Right lobe of liver (tissue), 6 donors: ENCODE results near the gene ATAD3C. TPM values are rescaled to one million over a fixed set of nuclear protein-coding genes. Genes with fewer than 3 reads are reported as not detected.

Experiments used
- ATAC-seq, 4 donors: fragments of 200-7000 bp; cut with Tn5 transposase; one replicate each; pipeline ENCODE4 v1.9.1; 2020; ENCODE audit warnings: mild to moderate bottlenecking in 4 of 4, moderate library complexity in 4 of 4
- DNase-seq, 3 donors: peaks; one replicate each; pipeline ENCODE4 v3.0.0-alpha.2; 2020
- H3K27ac ChIP-seq, 3 donors: fragments of 200-600 bp; one replicate each; pipeline ENCODE4 v1.8.0; 2022
- H3K27me3 ChIP-seq, 2 donors: fragments of 200-600 bp; one replicate each; pipeline ENCODE4 v1.8.0; 2022
- H3K36me3 ChIP-seq, 4 donors: fragments of 200-600 bp; sonication (generic) in 1 of 4; one replicate each; pipeline versions ENCODE4 v1.5.1 to v1.8.0; 2017 to 2022; ENCODE audit warnings: control low read depth in 1 of 4
- H3K4me1 ChIP-seq, 4 donors: fragments of 200-600 bp; sonication (generic) in 1 of 4; one replicate each; pipeline versions ENCODE4 v1.5.1 to v1.8.0; 2017 to 2022; ENCODE audit warnings: control low read depth in 1 of 4
- H3K4me3 ChIP-seq, 3 donors: fragments of 200-600 bp; one replicate each; pipeline ENCODE4 v1.8.0; 2022
- H3K9me3 ChIP-seq, 4 donors: fragments of 200-600 bp; sonication (generic) in 1 of 4; one replicate each; pipeline versions ENCODE4 v1.5.1 to v1.8.0; 2017 to 2022; ENCODE audit warnings: control low read depth in 1 of 4
- POLR2A ChIP-seq: fragments of 450-650 bp; IDR thresholded peaks from one replicate; pipeline ENCODE4 v1.6.1; 2017; ENCODE audit warnings: antibody characterized with exemption, mild to moderate bottlenecking
- WGBS: methylation state at CpG from one replicate; pipeline ENCODE4 v1.1.6; 2018; ENCODE audit warnings: low coverage, low lambda C conversion rate; ENCODE audit not compliant: insufficient coverage; ENCODE audit errors: missing lambda C conversion rate; 5-methylcytosine and 5-hydroxymethylcytosine counted together
- intact Hi-C, 2 donors: fragments of 100-400 bp; cut with DNase I; formaldehyde crosslinking; loops; one replicate each; pipeline versions ENCODE4 v1.11.2 to v1.14.1; 2022
- total RNA-seq, 6 experiments: library from RNA; depleted of rRNA in 2 of 6; stranded (reverse); fragments of >200 nt in 2 of 6; fragmentation: NEBNext Ultra II Directional in 3 of 6; extraction: Animal tissue kit (Norgen Biotek cat#: 25700) in 3 of 6; gene quantifications; one replicate each; pipeline versions ENCODE4 v1.1.0 to v1.2.4, GENCODE V29; 2016 to 2023
- TF ChIP-seq, protein P1 (sequence below), 4 donors: fragments of 200-600 bp in 3 of 4; fragments of 450-650 bp in 1 of 4; IDR thresholded peaks; one replicate each; pipeline versions ENCODE4 v1.5.1 to v1.8.0; 2016 to 2022; ENCODE audit warnings: antibody characterized with exemption in 4 of 4, mild to moderate bottlenecking in 2 of 4
- donor health status: DM: no; HTN: yes; CAD: no.
- donor health status: DM: no; HTN: no; CAD: no.
- donor health status: DM: no; HTN: no; CAD: no.
- donor health status: DM: no; HTN: yes; CAD: no.
- donor health status: DM: no; HTN: yes; CAD: no.

ATAD3C gene
- total RNA-seq, 6 experiments from 2014 or later = 0.74 to 3.1 (median 1.9) TPM

DNA sequence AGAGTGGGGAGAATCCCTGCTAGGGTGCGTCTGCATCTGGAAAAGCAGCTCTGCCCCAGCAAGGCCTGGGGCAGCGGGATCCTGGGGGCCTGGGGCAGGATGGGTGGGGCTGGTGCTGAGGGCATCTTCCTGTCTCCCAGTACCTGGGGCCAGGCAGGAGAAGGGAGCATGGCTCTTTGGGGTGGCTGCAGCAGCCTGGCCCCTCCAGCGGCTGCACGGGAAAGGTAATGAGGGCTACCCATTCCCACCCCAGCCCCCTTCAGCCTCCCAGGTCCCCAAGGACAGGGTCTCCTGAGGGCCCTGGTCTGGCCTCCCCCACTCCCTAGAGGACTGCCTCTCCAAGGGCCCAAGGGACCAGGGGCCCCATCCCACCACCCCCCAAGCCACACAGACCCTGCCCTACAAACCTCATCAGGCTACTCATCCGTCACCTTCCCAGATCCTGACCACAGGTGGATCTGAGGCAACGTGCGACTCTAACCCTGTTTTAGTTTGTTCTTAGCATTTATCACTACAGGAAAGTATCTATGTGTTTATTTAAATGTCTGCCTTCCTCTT, 27.5 kb upstream of the ATAD3C start:
- H3K9me3 ChIP-seq = no peaks in the 10 kb centered on the region
- no peak overlapping the region for H3K4me3 ChIP-seq
- 78% methylated on average over 3 of the region's 7 CpGs for WGBS
- no peak for TF ChIP-seq POLR2A
- TF ChIP-seq, protein P1, sequence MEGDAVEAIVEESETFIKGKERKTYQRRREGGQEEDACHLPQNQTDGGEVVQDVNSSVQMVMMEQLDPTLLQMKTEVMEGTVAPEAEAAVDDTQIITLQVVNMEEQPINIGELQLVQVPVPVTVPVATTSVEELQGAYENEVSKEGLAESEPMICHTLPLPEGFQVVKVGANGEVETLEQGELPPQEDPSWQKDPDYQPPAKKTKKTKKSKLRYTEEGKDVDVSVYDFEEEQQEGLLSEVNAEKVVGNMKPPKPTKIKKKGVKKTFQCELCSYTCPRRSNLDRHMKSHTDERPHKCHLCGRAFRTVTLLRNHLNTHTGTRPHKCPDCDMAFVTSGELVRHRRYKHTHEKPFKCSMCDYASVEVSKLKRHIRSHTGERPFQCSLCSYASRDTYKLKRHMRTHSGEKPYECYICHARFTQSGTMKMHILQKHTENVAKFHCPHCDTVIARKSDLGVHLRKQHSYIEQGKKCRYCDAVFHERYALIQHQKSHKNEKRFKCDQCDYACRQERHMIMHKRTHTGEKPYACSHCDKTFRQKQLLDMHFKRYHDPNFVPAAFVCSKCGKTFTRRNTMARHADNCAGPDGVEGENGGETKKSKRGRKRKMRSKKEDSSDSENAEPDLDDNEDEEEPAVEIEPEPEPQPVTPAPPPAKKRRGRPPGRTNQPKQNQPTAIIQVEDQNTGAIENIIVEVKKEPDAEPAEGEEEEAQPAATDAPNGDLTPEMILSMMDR (IDR thresholded peaks at IDR 0.05) = no peak
- intact Hi-C loops = no loop called here
- no peak overlapping the region for H3K27ac ChIP-seq
- ATAC-seq (no peak), DNase-seq (peak in 1 of 3 donors; percentile 32)
- no peaks in the 10 kb centered on the region for H3K36me3 ChIP-seq
- no peaks in the 10 kb centered on the region for H3K4me1 ChIP-seq
- H3K27me3 ChIP-seq = no peaks in the 10 kb centered on the region

DNA sequence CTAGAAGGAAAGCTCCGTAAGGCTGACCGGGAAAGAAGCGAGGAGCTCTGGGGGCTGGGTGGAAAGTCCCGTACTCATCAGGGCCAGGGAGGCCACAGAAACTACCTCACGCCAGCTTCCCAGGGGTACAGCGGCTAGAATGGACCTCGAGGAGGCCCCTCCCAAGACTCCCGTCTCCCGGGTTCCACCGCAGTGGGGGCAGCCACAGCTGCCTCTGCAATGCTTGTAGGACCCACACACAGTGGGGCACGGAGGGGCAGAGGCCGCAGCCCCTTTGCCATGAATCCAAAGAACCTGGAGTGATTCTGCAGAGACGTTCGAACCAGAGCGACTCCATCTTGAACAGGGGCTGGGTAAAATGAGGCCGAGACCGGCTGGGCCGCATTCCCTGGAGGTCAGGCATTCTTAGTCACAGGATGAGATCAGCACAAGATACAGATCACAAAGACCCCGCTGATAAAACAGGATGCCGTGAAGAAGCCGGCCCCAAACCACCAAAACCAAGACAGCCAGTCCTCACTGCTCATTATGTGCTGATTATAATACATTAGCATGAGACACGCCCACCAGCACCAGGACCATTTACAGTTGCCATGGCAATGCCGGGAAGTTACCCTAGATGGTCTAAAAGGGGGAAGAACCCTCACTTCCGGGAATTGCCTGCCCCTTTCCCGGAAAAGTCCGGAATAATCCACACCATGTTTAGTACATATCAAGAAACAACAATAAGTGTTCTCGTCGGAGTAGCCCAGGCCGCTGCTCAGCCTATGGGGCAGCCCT, 26.8 kb upstream of the ATAD3C start:
- TF ChIP-seq, protein P1 (IDR thresholded peaks at IDR 0.05) = no peak
- TF ChIP-seq POLR2A = no peak
- DNase-seq (peak in 1 of 3 donors; percentile 40), ATAC-seq (no peak)
- Histone ChIP-seq H3K27ac (no peak overlapping the region), H3K9me3 (no peaks in the 10 kb centered on the region), H3K36me3 (no peaks in the 10 kb centered on the region), H3K4me3 (no peak overlapping the region), H3K27me3 (no peaks in the 10 kb centered on the region), H3K4me1 (no peaks in the 10 kb centered on the region)
- intact Hi-C loops = no loop called here
- 52% methylated on average over 12 of the region's 29 CpGs for WGBS

DNA sequence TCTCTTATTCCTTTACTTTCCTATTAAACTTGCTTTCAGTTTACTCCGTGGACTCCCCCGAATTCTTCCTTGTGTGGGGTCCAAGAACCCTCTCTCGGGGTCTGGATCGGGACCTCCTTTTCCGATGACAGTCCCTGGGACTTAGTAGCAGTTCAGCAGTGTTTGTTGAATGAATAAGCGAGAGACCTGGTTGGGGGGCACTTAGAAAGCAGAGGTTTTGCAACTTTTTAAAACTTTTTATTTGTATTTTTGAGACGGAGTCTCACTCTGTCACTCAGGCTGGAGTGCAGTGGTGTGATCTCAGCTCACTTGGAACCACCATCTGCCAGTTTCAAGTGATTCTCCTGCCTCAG, 26.3 kb upstream of the ATAD3C start:
- DNase-seq (no peak), ATAC-seq (no peak)
- H3K9me3 ChIP-seq = no peaks in the 10 kb centered on the region
- no peak overlapping the region for H3K4me3 ChIP-seq
- WGBS = 86% methylated on average over 7 of the region's 7 CpGs
- no peak overlapping the region for H3K27ac ChIP-seq
- intact Hi-C loops = no loop called here
- H3K4me1 ChIP-seq = no peaks in the 10 kb centered on the region
- H3K27me3 ChIP-seq = no peaks in the 10 kb centered on the region
- no peaks in the 10 kb centered on the region for H3K36me3 ChIP-seq
- no peak for TF ChIP-seq POLR2A
- TF ChIP-seq, protein P1 (IDR thresholded peaks at IDR 0.05) = no peak

DNA sequence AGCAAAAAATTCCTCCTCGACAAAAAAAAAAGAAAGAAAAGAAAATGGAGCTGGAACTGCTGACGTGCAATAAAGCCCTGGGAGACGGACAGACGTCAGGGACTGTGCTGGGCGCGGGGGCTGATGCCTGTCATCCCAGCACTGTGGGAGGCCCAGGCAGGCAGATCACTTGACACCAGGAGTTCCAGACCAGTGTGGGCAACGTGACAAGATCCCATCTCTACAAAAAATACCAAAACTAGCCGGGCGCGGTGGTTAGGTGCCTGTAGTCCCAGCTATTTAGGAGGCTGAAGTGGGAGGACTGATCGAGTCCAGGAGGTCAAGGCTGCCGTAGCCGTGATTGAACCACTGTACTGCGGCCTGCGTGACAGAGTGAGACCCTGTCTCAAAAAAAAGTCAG, 24.8 kb upstream of the ATAD3C start:
- peaks cover 0 to 6% (median under 1%) of the 10 kb centered on the region in 4 donors for H3K4me1 ChIP-seq
- intact Hi-C loops = no loop called here
- H3K36me3 ChIP-seq = no peaks in the 10 kb centered on the region
- H3K4me3 ChIP-seq = no peak overlapping the region
- H3K27me3 ChIP-seq = no peaks in the 10 kb centered on the region
- WGBS = 84% methylated on average over 11 of the region's 15 CpGs
- H3K27ac ChIP-seq = no peak overlapping the region
- no peak for TF ChIP-seq POLR2A
- TF ChIP-seq, protein P1 (IDR thresholded peaks at IDR 0.05) = no peak
- DNase-seq = peak in 1 of 3 donors; percentile 40
- no peak for ATAC-seq
- no peaks in the 10 kb centered on the region for H3K9me3 ChIP-seq
